Measurements from ENCODE around the gene LDLRAD3.

The LDLRAD3 gene

DNA sequence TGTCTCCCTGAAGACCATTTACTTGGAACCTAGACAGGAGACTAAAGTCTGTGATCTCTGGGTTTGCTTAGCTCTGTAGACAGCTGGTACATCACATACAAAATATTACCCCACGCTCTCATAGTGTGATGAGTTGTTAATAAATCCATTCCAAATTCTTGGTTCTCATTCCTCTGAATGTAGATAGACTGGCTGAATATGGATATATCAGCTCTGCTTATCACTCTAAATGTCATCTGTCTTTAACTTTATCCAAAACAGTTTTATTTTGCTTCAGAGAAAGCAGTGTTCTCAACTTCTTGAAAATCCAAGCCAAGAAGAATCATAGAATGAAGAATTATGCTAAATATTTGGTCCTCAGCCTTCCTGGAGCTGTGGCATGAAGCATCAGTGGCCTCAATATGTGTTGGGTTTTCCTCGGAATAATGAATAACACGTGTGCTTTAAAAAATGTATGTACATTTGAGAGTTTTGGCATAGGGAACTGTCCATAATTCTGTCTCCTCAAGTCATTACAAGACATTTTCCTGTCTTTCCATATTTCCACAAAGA, 10.5 kb upstream of the LDLRAD3 start:
- DNase-seq (ENCODE audit: low read depth), result no peak
- no peak overlapping the region for H3K4me3 ChIP-seq (ENCODE audit: low read depth, low read length)
- TF ChIP-seq CTCF (conservative IDR thresholded peaks at IDR 0.05; ENCODE audit: low read depth, low read length), result no peak

GRCh38 chr11:35934271-35934670, 9.6 kb upstream of the LDLRAD3 start:
- H3K4me3 ChIP-seq (ENCODE audit: low read depth, low read length), result no peak overlapping the region
- TF ChIP-seq CTCF (conservative IDR thresholded peaks at IDR 0.05; ENCODE audit: low read depth, low read length), result no peak
- no peak for DNase-seq (ENCODE audit: low read depth)

- H3K4me3 ChIP-seq (ENCODE audit: low read depth, low read length), result no peak overlapping the region
- TF ChIP-seq CTCF (conservative IDR thresholded peaks at IDR 0.05; ENCODE audit: low read depth, low read length), result no peak
- no peak for DNase-seq (ENCODE audit: low read depth)
These were observed 8.9 kb upstream of the LDLRAD3 start for GRCh38 chr11:35934981-35935380.

DNA sequence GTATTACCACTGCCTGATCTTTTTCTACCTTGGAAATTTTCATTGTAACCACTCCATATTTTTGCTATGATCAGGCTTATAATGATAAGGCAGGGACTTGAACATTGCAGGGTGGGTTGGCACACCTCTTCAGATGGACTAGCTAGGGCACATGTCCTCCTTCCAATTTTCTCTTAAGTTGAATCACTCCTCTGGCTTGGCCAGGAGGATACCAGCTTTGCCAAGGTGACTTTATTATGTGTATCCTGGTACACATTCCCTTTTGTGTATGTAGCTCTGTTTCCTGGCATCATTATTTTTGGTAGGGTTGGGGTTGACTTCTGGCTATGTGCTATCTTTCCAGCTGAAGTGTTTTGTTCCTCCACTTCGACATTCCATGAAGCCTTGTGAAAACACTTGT, 8.5 kb upstream of the LDLRAD3 start:
- DNase-seq (ENCODE audit: low read depth), result no peak
- no peak overlapping the region for H3K4me3 ChIP-seq (ENCODE audit: low read depth, low read length)
- no peak for TF ChIP-seq CTCF (conservative IDR thresholded peaks at IDR 0.05; ENCODE audit: low read depth, low read length)

DNA sequence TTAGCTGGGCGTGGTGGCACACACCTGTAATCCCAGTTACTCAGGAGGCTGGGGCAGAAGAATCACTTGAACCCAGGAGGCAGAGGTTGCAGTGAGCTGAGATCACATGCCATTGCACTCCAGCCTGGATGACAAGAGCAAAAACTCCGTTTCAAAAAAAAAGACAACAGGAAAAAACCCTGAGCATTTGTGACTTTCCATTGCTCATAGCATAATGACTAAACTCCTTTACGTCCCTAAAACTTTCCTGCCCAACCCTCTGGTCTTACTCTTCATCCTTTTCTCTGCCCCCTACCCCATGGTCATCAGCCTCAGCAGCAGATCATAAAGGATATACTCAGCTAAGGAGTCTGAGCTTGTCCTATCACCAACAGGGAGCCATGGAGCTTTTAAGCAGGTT, 6.8 kb upstream of the LDLRAD3 start:
- H3K4me3 ChIP-seq (ENCODE audit: low read depth, low read length), result no peak overlapping the region
- DNase-seq (ENCODE audit: low read depth), result no peak
- TF ChIP-seq CTCF (conservative IDR thresholded peaks at IDR 0.05; ENCODE audit: low read depth, low read length), result no peak

DNA sequence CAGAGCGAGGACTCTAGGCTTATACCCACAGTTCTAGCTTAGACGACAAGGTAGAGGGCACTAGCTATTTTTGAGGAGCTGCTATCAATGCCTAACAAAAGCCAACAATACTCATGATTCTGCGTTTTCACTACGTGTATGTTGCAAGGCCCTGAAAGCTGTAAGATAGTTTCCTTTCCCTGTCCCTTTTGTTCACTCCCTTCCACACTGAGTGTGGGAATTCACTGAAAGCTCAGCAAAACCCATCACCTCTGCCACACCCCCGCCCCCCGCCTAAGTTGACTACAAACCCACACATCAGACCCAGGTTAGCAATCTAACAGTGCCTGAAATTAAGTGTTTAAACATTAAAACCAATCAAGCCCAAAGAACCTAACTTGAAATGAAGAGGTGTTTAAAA, 6.2 kb upstream of the LDLRAD3 start:
- H3K4me3 ChIP-seq (ENCODE audit: low read depth, low read length), result no peak overlapping the region
- DNase-seq (ENCODE audit: low read depth), result no peak
- no peak for TF ChIP-seq CTCF (conservative IDR thresholded peaks at IDR 0.05; ENCODE audit: low read depth, low read length)

DNA sequence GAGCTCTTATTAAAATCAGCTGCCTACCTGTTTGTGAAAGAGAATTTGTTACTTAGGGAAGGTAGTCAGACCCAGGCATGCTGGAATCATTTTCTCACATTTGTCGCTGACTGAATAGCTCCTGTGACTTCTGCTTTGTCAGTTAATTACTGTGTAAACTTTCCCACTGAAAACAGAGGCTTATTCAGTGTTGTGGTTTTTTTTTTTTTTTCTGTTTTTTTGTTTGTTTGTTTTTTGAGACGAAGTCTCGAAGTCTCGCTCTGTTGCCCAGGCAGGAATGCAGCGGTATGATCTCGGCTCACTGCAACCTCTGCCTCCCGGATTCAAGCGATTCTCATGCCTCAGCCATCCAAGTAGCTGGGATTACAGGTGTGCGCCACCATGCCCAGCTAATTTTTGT, 5.6 kb upstream of the LDLRAD3 start:
- no peak overlapping the region for H3K4me3 ChIP-seq (ENCODE audit: low read depth, low read length)
- TF ChIP-seq CTCF (conservative IDR thresholded peaks at IDR 0.05; ENCODE audit: low read depth, low read length), result no peak
- no peak for DNase-seq (ENCODE audit: low read depth)

All from choroid plexus epithelial cell (primary cell).